G401 (cell line): Measurements from ENCODE around the gene SIGLEC11. TPM values are rescaled to one million over a fixed set of nuclear protein-coding genes. Genes with fewer than 3 reads are reported as not detected.
"Not testable (repeated sequence)": the region's sequence is repeated elsewhere in the genome, so short reads cannot be mapped to it uniquely, and the experiment has no call there.

ENCODE experiments used
- DNase-seq: peaks from one replicate; pipeline ENCODE4 v3.0.0-alpha.2; 2015; ENCODE audit warnings: low spot score
- in situ Hi-C: cut with HindIII; loops from 2 replicates; pipeline ENCODE4 v1.10.0; 2016; ENCODE audit warnings: low sequenced_read_pairs, mixed read lengths
- total RNA-seq: library from RNA; depleted of rRNA; stranded (reverse); fragments of >200 nt; shearing (Covaris generic); gene quantifications from 2 replicates; pipeline ENCODE4 v1.2.3, GENCODE V29; 2014

Gene SIGLEC11
- total RNA-seq, 1 experiment from 2014 or later: not detected

DNA sequence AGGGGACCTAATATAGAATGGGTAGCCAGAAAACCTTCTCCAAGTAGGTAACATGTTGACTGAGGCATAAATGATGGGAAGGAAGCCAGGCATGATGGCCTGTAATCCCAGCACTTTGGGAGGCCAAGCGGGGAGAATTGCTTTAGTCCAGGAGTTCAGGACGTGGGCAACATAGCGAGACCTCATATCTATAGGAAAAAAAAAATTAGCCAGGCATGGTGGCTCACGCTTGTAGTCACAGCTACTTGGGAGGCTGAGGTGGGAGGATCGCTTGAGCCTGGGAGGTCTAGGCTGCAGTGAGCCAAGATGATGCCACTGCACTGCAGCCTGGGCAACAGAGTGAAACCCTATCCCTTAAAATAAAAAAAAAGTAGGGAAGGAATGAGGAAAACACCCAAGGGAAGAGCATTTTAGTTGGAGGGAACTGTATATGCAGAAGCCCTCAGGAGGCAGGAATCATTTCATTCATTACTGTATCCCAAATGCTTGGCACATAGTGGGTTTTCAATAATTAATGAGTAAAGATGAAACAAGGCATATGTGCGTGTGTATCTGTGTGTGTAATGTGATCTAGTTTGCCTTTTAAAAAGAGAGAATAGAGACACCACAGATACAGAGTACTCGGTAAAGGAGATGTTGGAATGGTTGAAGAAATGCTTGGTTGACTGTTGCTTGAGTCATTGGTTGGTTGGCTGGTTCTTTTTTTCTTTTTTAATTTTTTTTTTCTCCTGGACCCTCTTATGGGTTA lies 29.5 kb downstream of the SIGLEC11 start:
- no peak for DNase-seq
- in situ Hi-C loops: no loop called here

DNA sequence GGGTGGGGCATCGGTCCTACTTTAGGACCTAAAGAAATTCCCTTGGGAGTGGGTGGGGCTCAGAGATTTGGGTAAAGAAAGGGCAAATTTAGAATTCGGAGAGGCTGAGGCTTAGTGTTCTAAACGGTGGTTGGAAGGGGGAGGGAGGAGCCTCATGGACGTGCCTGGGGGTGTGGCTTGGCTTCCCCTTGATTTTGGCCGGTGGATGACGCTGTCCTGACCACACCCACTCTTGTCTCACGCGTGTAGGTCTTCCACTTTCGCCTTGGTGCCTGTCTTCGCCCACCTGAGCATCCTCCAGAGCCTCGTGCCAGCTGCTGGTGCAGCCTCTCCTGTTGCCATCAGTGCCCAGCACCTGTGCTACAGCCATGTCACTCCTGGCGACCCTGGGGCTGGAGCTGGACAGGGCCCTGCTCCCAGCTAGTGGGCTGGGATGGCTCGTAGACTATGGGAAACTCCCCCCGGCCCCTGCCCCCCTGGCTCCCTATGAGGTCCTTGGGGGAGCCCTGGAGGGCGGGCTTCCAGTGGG lies 30.4 kb downstream of the SIGLEC11 start:
- in situ Hi-C loops: no loop called here
- no peak for DNase-seq

DNA sequence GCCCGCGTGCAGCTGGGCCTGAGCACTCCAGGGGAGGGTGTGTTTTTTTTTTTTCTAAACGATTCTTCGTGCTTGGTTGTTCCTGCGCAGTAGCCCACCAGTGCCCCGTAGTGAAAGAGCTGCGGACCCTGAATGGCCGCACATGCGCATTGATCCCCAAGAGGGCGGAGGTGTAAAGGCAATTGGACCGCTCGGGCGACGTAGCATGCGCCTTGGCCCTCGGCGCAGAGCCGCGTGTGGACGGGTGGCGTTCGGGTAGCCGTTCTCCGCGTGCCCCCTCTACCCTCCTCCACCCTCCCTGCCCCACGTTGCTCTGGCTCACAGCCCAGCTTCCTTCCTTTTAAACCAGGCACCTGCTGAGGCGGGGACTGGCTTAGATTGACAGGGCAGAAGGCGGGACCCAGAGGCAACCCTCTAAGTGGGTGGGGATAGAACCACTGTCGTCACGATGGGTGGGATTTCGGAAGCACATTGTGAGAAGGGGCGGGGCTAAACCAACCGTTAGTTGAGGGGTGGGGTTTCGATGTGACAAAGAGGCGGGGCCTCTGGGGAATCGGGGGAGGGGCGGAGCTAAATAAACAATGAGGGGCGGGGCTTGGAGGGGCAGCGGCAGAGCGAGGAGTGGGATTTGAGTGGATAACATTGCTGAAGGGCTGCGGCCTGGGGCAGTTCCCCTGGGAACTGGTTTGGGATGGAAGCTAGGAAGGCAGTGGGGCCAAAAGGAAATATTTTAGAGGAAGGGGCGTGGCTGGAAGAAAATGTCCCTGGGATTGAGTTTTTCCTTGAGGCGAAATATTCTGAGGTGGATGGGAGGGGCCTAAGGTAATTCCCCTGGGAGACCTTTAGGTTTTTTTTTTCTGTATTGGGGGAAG lies 31.1 kb downstream of the SIGLEC11 start:
- DNase-seq: peak; percentile 98
- in situ Hi-C loops: no loop called here

DNA sequence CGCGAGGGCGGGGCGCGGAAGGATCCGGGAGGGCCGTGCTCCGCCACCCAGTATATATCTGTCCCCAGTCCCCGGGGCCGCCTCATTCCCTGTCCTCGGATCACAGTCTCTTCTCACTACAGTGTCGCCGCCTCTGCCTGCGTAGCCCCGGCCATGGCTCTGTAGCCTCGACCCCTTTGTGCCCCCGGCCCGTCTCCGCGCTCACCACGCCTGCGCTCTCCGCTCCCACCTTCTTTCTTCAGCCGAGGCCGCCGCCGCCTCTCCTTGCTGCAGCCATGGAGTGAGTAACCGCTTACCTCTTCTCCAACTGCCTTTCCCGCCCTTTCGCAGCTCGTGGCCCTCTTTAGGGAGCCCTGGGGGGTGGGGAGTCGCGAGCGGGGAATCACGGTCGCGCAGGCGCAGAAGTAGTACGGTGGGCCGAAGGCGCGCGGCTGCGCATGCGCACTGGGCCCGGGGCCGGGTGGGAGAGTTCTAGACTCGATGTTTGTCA lies 31.8 kb downstream of the SIGLEC11 start, which contains the start of the genes ATF5 and NUP62:
Gene ATF5 (plus strand): TSS at position 85 of the 490 bp plus-strand sequence. CDS start 1,646 bp downstream, outside the sequence.
Gene NUP62 (minus strand): TSS at position 384 of the 490 bp plus-strand sequence. CDS start 19,697 bp downstream, outside the sequence.
- in situ Hi-C loops: no loop called here
- DNase-seq: peak; percentile 82

DNA sequence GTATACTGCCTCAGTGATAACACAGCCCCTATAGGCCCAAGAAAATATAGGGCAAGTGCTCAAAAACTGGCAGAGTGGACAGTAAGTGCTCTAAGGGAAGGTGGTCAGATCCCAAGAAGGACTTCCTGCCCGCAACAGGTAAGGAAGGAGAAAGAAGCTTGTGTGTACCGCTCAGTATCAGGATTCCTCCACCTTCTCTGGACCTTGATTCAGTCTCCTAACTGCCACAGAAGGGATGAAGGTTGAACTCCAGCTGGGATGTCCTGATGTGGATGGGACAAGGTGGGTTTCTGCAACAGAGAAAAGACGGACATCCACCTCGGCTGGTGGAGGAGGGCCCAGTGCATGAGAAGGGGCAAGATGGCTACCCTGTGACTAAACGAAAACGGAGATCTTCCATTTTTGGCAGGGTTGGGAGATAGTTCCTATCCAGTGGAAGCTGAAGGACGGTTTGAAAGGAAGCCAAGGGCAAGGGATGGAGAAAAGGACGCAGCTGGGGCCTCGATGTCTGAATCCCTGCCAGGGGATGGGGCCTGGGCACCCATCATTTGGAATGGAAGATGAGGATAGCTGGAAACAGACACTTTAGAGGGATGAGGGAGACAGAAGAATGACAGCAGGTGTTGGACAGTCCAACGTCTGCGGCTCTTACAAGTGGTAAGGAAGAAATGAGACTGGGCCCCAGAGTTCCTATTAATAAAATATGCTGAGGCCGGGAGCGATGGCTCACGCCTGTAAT lies 33.3 kb downstream of the SIGLEC11 start:
- DNase-seq: no peak
- in situ Hi-C loops: no loop called here

DNA sequence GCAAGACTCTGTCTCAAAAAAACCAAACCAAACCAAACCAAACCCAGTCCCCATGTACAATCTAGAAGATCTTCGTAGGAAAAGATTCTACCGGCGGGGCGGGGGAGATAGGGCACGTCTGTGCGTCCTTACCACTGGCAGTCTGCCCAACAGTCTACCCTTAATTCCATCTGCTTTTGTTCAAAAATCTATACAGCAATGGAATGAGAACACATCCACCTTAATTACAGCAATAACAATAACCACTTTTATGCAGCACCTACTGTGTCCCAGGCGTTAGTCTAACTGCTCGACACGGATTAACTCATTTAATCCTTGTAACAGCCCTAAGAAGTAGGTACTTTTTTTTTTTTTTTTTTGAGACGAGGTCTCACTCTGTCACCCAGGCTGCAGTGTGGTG lies 34.5 kb downstream of the SIGLEC11 start:
- in situ Hi-C loops: no loop called here
- no peak for DNase-seq

DNA sequence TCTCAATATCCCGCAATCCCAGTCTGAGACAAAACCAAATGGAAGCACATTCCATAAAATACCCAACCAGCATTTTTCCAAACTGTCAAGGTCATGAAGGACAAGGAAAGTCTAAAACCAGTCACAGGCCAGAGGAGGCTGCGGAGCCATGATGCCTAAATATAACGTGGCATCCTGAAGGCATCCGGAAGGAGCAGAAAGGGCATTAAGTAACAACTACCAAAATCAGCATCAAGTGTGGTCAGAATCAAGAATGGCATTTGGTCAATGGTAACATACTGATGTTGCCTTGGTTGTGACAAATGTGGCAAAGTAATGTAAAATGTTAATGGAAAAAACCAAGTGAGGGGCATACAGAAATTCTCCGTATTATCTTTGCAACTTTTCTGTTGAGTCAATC lies 35.5 kb downstream of the SIGLEC11 start:
- in situ Hi-C loops: no loop called here
- no peak for DNase-seq

DNA sequence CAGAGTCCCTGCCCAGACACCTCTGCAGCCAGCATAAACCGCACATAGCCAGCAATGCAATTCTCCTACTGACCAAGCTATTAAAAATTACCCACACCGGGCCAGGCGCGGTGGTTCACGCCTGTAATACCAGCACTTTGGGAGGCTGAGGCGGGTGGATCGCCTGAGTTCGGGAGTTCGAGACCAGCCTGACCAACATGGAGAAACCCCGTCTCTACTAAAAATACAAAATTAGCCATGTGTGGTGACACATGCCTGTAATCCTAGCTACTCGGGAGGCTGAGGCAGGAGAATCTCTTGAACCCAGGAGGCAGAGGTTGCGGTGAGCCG lies 36.1 kb downstream of the SIGLEC11 start:
- DNase-seq, in situ Hi-C loops: not testable (repeated sequence)

DNA sequence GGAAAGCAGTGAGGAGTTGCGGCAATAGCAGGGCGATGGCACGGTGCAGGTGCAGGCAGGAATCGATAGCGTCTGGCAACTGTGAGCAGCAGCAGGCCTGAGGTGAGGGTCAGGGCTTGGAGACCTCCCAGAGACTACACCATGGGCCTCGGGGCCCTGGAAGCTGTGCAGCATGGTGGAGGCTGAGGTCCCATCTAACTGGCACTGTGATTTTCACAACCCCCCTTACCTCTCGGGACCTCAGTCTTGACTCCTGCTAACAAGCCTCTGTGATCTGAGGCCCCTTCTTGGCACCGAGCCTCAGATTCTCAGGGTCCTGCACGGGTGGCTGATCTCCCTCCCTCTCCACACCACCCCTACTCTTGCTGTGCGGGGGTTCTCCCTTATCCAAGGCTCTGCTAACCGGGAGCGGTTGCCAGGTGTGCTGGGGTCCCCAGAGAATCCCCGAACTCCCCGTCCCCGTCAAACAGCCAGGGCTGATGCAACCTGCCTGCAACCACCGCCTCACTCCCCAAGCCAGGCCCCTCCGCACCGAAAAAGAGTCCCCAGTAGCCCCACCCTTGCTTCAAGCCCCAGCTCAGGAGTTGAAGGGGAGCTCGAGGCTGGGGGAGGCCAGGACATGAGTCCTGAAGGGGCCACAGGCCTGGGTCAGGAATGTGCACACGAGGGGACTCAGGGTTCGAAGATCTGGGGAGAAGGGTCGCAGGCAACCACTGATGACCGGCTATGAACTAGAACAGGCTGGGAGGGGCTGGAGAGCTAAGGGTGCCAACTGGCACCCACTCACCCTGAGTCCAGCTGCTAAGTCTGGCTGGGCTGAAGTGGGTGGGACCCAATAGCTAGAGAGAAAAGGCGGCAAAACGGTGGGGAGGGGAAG lies 36.7 kb downstream of the SIGLEC11 start:
- no peak for DNase-seq
- in situ Hi-C loops: no loop called here

DNA sequence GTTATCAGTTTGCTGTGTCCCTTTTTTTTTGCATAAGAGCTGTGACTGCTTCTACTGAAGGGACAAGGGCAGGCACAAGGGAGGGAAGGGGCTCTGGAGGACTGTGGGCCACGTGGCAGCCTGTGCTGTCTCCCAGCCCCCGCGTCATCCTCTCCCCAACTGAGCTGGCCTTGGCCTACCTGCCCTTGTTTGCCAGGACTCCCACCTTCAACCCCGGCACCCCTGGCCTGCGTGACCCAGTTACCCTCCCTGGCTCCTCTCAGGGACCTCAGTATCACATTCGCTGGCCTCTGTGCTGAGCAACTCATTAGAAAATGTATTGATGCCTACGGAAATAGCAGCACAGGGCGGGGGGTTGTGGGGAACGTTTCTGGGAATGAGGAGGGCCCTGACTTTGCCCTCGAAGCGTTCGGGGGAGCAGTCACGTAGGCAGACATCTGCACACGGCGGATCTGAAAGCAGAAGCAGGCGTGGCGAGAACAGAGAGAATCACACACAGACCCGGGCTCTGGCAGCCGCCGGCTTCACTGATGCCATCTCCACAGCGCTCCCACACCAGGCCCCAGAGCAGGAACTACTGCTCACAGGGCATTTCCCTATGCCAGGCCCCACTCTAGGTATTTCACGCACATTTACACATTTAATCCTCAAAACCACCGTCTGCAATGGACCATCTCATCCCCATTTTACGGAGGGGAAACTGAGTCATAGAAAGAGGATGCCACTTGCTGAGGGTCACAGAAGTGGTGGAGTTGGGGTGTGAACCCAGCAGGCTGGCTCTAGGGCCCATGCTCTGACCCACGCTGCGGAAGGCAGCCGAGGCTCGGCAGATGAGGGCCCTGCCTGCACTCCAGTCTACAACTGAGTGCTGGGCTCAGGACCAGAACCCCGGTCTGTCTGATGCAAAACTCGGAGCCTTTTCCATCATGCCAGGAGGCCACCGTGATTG lies 37.6 kb downstream of the SIGLEC11 start:
- in situ Hi-C loops: no loop called here
- DNase-seq: no peak

DNA sequence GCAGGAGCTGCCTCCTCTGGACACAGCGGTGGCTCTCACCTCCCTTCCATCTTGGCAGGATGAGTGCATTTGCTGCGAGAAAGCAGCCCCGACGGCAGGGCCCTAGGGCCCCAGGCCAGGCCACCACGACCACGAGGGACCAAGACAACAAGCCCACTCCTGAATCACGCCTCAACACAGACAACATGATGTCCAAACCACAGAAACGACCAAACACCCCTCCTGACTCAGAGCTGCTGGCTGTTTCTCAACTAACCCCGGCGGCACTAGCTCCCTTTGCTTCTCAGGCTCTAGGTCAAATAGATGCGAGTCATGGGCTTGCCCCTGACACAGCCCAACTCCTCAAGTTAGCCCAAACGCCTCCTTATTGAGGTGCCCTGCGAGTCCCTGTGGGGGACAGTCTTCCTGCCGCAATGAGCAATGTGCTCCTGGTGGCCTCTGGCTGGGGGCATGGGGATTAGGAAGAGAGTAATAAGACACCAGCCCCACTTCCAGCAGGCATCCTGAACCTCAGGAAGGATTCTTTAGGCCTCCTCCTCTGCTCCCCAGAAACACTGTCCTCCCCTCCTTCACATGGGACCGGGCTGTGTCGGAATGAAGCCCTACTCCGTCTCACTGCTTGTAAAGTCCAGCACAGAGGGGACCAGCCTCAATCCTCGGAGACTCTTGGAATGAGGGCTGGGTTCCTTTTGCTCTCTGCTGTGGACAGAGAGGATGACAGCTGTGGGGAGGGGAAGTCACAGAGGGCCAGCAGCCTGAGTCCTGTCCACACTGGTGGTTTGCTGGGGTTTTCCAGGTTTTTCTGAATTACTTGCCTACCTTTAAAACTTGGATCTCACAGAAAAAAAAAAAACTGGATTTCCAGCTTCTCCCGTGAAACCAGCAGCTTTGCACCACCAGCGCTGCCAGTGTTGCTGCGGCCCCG lies 38.8 kb downstream of the SIGLEC11 start:
- DNase-seq: no peak
- in situ Hi-C loops: no loop called here

DNA sequence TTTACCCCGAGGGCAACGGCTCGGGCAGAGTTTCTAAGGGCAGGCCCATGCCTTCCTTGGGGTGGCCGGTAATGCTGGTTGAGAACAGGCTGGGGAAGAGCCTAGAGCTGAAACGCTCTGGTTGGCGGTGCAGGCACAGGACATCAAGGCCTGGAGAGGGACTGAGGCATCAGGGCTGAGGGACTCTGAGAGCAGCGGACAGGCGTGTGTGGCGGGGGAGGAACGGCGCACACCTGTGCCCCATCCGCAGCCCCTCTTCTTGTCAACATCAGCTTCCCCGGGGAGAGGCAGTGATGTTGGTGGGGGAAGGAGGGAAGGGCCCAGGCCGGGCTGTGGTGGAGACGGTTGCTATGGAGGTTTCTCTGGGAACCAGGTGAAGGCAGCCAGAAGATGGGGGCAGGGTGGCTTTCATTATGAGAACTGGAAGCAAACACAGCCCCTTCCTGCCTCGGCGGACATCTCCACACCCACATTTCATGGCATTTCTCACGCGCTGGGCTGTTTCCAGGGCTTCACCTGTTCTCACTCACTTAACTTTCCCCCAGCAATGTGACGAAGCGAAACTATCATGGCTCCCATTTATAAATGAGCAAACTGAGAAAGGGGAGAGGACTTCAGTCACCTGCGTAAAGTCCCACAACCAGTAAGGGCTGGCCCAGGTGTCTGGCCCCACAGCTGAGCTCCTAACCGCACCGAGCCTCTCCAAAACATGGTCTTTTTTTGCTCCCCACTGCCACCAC lies 40.2 kb downstream of the SIGLEC11 start:
- DNase-seq: no peak
- in situ Hi-C loops: no loop called here

DNA sequence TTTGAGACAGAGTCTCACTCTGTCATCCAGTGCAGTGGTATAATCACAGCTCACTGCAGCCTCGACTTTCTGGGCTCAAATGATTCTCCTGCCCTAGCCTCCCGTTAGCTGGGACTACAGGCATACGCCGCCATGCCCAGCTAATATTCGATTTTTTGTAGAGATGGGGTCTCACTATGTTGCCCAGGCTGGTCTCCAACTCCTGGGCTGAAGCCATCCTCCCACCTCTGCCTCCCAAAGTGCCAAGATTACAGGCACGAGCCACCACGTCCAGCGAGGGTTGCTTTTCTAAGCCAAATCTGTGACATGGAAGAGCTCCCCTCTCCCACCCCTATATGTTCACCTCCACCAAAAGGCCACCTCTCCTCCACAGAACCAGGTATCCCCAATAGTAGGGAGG lies 42.9 kb downstream of the SIGLEC11 start:
- in situ Hi-C loops: no loop called here
- no peak for DNase-seq

DNA sequence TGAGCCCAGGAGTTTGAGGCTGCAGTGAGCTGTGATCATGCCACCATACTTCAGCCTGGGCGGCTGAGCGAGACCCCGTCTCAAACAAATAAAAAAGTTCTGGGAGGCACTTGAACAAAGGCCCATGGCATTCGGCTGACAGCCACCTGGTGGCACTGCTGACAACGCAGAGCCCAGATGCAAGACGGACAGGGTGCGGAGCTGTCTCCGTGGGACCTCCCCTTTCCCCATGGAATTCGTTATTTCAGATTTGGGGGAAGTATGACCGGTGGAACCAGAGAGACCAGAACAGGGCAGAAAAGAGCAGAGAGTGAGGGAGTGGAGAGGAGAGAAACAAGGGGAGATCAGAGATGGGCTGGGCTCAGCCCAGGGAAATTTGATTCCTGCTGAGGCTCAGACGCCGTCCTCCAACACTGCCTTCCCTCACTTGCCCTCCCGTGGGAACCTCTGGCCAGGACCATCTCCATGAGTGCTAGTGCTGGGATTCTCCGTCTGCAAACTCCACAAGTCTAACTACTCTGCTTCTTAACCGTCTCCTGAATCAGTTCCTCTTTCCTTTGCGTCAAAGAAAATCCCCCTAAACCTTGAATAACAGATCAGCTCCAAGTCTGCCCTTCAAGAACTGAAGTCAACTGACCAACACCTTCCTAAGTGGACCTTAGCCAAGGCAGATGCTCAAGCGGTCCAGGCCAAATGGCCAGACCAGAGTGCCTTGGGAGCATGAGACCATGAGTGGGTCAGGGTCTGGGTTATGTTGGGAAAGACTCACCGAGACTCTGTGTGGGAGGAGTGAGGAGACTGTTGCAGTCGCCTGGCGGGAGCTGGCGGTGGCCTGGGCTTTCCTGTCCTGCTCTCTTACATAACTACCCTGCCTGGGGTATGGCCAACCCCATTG lies 43.9 kb downstream of the SIGLEC11 start:
- DNase-seq: no peak
- in situ Hi-C loops: no loop called here

DNA sequence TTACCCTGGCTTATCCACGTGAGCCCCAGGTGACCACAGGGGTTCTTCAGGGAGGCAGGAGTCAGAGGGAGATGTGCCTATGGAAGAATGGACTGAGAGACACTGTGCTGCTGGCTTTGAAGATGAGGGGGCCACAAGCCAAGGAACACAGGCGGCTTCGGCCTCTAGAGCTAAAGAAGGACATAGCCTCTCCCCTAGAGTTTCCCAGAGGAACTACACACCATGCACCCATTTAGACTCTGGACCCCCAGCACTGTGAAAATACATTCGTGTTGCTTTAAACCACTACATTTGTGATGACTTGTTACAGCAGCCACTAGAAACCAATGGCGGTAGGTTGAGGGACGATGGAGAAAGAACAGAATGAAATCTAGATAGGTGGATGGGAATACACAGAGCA lies 45.7 kb downstream of the SIGLEC11 start:
- in situ Hi-C loops: no loop called here
- DNase-seq: no peak
